ENCODE results near the gene C1orf105. TPM values are rescaled to one million over a fixed set of nuclear protein-coding genes. Genes with fewer than 3 reads are reported as not detected.

C1orf105 gene
- total RNA-seq, 1 donor from 2014 or later = not detected

DNA sequence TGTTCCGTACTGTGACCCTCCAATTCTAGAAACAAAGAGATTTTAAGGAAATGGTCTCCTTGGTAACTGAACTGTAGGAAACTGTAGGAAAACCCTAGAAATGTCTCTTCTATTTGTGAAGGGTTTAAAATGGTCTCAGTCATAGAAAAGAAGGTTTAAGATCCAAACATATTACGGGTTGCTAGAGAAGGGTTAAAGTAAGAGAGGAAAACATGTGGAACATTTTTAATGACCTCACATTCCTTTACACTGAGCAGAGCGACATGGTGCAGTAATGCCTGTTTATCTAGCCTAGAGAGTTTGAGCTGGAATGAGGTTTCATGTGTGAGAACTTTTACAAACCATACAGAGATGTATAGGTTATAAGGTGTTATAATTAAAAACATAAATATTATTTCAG is 36.9 kb upstream of the C1orf105 start:
- Histone ChIP-seq H3K9me3 (no peaks in the 10 kb centered on the region), H3K4me3 (peak overlapping the region in 1 of 2 donors; percentile 44), H3K27me3 (no peaks in the 10 kb centered on the region), H3K4me1 (peaks cover 0 to 16% of the 10 kb centered on the region in 2 donors), H3K36me3 (no peaks in the 10 kb centered on the region), H3K27ac (peak overlapping the region; percentile 60 to 63)
- TF ChIP-seq, protein P1, sequence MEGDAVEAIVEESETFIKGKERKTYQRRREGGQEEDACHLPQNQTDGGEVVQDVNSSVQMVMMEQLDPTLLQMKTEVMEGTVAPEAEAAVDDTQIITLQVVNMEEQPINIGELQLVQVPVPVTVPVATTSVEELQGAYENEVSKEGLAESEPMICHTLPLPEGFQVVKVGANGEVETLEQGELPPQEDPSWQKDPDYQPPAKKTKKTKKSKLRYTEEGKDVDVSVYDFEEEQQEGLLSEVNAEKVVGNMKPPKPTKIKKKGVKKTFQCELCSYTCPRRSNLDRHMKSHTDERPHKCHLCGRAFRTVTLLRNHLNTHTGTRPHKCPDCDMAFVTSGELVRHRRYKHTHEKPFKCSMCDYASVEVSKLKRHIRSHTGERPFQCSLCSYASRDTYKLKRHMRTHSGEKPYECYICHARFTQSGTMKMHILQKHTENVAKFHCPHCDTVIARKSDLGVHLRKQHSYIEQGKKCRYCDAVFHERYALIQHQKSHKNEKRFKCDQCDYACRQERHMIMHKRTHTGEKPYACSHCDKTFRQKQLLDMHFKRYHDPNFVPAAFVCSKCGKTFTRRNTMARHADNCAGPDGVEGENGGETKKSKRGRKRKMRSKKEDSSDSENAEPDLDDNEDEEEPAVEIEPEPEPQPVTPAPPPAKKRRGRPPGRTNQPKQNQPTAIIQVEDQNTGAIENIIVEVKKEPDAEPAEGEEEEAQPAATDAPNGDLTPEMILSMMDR (IDR thresholded peaks at IDR 0.05) = no peak
- intact Hi-C loops (cut with DNase I) = loop anchor here (2.0 kb wide), 1 partner anchor 25 kb away; no protein-coding TSS in a partner anchor
- DNase-seq (ENCODE audit: low spot score in 2 of 2) = no peak

DNA sequence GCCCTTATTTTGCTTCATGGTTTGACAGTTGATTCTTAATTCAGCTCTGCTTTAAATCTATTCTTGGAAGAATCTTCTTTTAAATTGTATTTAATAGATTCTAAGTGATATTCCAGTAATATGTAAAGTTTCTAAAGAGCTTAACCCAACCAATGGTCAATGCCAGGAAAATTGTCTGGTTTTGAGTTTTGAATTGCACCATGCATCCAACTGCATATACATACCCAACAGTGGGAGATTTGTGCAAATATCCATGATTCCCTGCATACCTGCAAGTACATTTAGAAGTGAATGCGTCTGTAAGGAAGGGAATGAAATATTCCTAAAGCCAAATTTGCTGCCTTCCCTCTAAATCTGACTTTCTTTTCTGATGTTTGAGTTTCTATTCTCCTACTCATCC is 35.8 kb upstream of the C1orf105 start:
- H3K4me1 ChIP-seq = peaks cover 0 to 16% of the 10 kb centered on the region in 2 donors
- H3K27ac ChIP-seq = no peak overlapping the region
- no peaks in the 10 kb centered on the region for H3K9me3 ChIP-seq
- H3K36me3 ChIP-seq = no peaks in the 10 kb centered on the region
- DNase-seq (ENCODE audit: low spot score in 2 of 2) = no peak
- H3K27me3 ChIP-seq = no peaks in the 10 kb centered on the region
- TF ChIP-seq, protein P1 (IDR thresholded peaks at IDR 0.05) = no peak
- no peak overlapping the region for H3K4me3 ChIP-seq
- intact Hi-C loops (cut with DNase I) = loop anchor here (1.0 kb wide), 1 partner anchor 12 kb away; no protein-coding TSS in a partner anchor

DNA sequence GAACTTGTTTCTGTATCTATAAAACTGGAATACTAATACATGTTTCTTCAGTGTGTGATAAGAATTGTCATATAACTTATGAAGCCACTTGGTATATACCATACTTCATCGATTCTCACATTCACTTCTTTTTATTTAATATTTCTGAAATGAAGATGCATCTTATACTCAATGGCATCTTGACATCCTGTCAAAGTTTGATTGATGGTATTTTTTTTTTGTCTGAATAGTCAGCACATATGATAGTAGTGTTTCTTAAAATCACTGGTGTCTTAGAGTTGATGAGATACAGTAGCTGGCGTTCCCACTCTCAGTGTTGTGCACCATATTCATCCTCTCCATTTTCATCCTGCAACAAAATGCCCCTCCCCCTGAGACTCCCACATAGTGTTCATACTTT is 34.4 kb upstream of the C1orf105 start:
- intact Hi-C loops (cut with DNase I) = no loop called here
- Histone ChIP-seq H3K4me1 (peaks cover 0 to 16% of the 10 kb centered on the region in 2 donors), H3K36me3 (no peaks in the 10 kb centered on the region), H3K27me3 (no peaks in the 10 kb centered on the region), H3K4me3 (no peak overlapping the region), H3K27ac (no peak overlapping the region), H3K9me3 (no peaks in the 10 kb centered on the region)
- DNase-seq (ENCODE audit: low spot score in 2 of 2) = no peak
- TF ChIP-seq, protein P1 (IDR thresholded peaks at IDR 0.05) = no peak

DNA sequence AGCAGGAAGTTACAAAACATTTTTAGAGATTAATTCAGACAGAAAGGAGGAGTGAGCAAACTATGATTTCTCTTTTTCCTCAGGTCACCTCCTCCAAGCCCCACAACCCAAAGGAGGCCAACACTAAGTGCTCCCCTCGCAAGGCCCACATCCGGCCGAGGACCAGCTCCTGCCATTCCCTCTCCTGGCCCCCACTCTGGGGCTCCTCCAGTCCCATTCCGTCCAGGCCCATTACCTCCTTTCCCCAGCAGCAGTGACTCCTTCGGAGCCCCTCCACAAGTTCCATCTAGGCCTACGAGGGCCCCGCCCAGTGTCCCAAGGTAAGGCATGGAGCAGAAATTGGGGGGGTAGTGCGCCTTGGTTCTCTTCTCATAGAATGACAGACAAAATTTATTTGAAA is 32.0 kb upstream of the C1orf105 start:
- no peaks in the 10 kb centered on the region for H3K36me3 ChIP-seq
- H3K27ac ChIP-seq = no peak overlapping the region
- no peaks in the 10 kb centered on the region for H3K27me3 ChIP-seq
- TF ChIP-seq, protein P1 (IDR thresholded peaks at IDR 0.05) = no peak
- H3K4me3 ChIP-seq = no peak overlapping the region
- H3K4me1 ChIP-seq = peaks cover 0 to 7% of the 10 kb centered on the region in 2 donors
- no peak for DNase-seq (ENCODE audit: low spot score in 2 of 2)
- intact Hi-C loops (cut with DNase I) = no loop called here
- H3K9me3 ChIP-seq = no peaks in the 10 kb centered on the region

DNA sequence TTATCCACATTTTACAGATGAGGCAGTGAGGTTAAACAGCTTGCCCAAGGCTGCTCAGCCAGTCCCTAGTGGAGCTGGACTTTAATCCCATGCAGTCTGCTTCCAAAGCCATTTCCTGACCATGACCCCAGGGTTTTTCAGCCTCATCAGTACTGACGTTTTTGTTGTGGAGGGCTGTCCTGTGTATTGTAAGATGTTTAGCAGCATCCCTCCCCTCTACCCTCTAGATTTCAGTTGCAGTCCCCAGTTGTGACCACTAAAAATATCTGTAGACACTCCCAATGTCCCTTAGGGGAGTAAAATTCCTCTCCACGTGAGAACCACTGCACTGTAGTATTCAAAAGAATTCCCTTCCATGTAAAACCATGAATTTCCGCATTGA is 30.2 kb upstream of the C1orf105 start:
- TF ChIP-seq, protein P1 (IDR thresholded peaks at IDR 0.05) = no peak
- Histone ChIP-seq H3K27ac (peak overlapping the region; percentile 65 to 77), H3K36me3 (no peaks in the 10 kb centered on the region), H3K9me3 (no peaks in the 10 kb centered on the region), H3K4me3 (peak overlapping the region; percentile 31 to 47), H3K4me1 (peaks cover 0 to 10% of the 10 kb centered on the region in 2 donors), H3K27me3 (no peaks in the 10 kb centered on the region)
- intact Hi-C loops (cut with DNase I) = no loop called here
- DNase-seq (ENCODE audit: low spot score in 2 of 2) = no peak

Data from ascending aorta (tissue), 2 donors.